Measurements from ENCODE around the gene SCARB1.

DNA sequence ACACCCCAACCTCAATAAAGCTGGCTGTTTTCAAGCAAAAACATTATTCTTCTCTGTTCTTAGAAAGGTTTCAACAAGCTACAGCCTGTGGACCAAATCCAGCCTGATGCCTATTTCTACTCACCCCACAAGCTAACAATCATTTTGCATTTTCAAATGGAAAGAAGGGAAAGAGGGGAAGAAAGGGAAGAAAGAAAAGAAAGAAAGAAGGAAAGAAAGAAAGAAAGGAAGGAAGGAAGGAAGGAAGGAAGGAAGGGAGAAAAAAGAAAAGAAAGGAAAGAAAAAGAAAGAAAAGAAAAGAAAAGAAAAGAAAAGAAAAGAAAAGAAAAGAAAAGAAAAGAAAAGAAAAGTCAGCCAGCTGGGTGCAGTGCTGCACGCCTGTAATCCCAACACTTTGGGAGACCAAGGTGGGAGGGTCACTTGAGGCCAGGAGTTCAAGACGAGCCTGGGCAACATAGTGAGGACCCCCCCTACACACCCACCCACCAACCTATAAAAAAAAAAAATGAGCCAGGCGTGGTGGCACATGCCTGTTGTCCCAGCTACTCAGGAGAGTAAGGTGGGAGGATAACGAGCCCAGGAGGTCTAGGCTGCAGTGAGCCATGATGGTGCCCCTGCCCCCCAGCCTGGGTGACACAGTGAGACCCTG, 26.3 kb downstream of the SCARB1 start:
- TF ChIP-seq HNRNPH1 (optimal IDR thresholded peaks at IDR 0.05; ENCODE audit: low read depth, low read length) = no peak
- TF ChIP-seq, protein P1, sequence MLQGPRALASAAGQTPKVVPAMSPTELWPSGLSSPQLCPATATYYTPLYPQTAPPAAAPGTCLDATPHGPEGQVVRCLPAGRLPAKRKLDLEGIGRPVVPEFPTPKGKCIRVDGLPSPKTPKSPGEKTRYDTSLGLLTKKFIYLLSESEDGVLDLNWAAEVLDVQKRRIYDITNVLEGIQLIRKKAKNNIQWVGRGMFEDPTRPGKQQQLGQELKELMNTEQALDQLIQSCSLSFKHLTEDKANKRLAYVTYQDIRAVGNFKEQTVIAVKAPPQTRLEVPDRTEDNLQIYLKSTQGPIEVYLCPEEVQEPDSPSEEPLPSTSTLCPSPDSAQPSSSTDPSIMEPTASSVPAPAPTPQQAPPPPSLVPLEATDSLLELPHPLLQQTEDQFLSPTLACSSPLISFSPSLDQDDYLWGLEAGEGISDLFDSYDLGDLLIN (CRISPR knock-in tag; IDR thresholded peaks at IDR 0.05; ENCODE audit: borderline replicate concordance) = no peak
